RPMI8226 (cell line): ENCODE measurements around the gene TMEM108.

Source experiments
- DNase-seq: peaks from one replicate; pipeline ENCODE4 v3.0.0-alpha.2; 2015

The TMEM108 gene

GRCh38 chr3:133439563-133439962 lies 401.4 kb downstream of the TMEM108 start:
- DNase-seq, result no peak

GRCh38 chr3:133440652-133441051 lies 402.5 kb downstream of the TMEM108 start:
- DNase-seq, result no peak

- DNase-seq, result peak; percentile 37
Measured at GRCh38 chr3:133441867-133442270, 403.7 kb downstream of the TMEM108 start.

- DNase-seq, result no peak
Measured at GRCh38 chr3:133442518-133442917, 404.3 kb downstream of the TMEM108 start.

GRCh38 chr3:133443649-133444422 lies 405.6 kb downstream of the TMEM108 start:
- peak; percentile 25 for DNase-seq

- no peak for DNase-seq
Measured at GRCh38 chr3:133444423-133444774, 406.2 kb downstream of the TMEM108 start.

GRCh38 chr3:133445108-133445507 lies 406.9 kb downstream of the TMEM108 start:
- peak; percentile 92 for DNase-seq
